NCI-H2171 treated with DMSO at 0.1 percent for 48 hours (cell line): ENCODE measurements around the gene MT1X.
A peak's percentile ranks its signal among the peaks of the same experiment; 100 is the strongest.

ENCODE experiments used
- DNase-seq: peaks from one replicate; lab custom pipeline; 2025; lab: John Stamatoyannopoulos, UW

MT1X gene

DNA sequence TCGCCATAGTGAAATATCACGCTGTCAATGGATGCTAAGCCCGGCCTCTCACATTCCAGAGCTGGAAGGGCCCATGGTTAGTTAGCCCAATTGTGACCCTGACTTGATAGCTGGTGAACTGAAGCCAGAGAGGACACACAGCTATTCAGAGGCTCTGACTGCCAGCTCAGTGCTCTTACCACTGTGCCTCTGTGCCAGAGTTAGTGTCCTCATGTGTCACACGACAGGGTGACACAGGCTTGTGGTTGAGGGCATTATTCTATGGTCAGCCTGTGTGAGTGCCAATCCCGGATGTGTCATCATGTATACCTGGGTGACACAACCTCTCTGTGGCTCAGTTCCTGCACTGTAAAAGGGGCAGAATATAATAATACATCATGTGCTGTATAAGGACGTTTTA is 2.5 kb upstream of the MT1X start:
- no peak for DNase-seq

- DNase-seq: no peak
These were observed 580 bp downstream of the MT1X start for GRCh38 chr16:56682703-56683397.

- peak; percentile 19 for DNase-seq
These were observed 1.3 kb downstream of the MT1X start for GRCh38 chr16:56683424-56684172.

DNA sequence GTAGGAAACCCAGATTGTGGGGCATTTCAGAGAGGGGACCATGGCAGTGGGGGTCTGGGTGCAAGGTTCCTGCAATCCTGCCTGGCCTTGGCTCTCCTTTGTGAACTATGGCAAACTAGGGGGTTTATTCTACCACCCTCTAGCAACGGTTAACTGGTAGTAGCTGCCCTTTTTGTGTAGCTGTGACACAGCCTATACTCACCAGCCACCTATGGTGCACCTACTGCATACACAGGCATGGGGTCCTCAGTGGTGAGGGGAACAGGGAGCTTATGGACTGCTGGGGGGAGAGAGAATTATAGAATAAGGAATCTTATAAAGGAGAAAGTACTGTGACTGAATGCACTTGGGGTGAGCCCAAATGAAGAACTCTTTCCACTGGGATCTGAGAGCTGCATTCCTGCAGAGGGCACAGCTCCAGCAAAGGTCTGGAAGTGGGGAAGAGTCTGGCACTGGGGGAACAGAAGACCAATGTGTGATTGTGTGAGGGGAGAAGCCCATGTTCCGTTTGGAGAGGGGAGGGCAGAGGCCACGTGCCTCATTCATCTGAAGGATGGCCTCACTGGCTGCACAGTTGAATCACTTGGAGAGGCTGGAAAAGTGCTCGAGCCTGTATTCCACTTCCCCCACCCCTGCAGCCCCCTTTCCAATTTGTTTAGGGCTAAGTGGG is 2.1 kb downstream of the MT1X start:
- no peak for DNase-seq

DNA sequence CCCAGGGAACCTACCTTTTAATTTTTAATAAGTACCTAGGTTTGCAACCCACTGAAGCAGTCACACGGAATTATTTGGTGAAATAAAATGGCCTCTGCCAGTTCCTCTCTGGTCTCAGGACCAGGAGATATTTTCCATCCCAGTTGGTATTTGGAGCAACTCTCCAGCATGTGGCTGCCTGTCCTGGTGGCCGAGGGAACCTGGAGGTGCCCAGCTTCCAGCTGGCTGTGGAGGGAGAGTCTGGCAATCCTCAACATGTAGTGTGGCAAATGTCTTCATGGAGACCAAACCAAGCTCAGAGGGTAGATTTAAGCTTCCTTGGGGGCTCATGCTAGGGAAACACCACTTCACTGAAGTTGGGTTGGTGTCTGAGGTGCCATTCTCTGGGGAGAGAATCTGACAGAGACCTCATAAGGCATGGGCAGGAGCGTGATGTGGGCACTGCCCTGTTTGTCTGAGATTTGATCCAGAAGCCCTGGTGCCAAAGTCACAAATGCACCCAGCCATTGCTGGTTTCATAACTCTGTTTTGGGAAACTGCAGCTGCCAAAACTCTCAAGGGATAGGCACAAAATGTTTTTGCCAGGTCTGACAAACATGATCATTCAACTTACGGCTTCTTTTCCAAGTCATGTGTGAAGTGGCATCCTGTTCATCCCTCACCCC is 2.8 kb downstream of the MT1X start:
- DNase-seq: no peak

- no peak for DNase-seq
These were observed 4.5 kb downstream of the MT1X start for GRCh38 chr16:56686758-56687157.

DNA sequence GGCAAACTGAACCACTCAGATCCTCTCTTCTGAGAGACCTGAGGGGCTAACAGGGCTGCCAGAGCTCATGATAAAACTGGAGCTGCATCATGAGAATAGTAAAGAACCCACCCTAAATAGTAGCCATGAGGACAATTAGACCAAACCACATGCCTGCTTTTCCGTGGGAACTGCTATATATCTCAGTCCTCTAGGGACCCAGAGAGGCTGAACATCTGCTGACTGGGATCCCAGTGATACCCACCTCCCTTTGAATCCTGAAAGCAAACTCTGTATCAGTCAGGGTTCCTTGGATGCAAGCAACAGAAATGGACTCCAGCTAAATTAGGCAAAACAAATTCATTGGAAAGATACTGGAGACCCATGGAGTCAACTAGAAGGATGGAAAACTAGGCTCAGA is 6.5 kb downstream of the MT1X start:
- peak; percentile 38 for DNase-seq

DNA sequence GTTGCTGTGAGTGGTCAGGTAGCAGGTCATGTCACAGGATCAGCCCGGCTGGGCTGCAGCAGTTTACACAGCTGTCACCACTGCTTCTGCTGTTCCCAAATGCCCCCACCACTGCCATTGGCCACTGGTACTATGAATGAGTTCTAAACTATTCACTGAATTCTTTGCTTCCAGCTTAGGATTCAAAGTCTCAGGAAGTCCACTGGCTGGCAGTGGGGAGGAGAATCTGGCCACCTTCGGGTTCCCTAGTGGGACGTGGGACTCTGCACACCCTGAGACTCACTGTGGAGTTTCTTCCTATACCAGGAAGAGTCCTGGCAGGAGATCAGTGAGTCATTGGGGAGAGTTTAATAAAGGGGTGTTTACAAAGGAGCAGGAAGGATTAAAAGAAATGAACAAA is 6.9 kb downstream of the MT1X start:
- DNase-seq: no peak

DNA sequence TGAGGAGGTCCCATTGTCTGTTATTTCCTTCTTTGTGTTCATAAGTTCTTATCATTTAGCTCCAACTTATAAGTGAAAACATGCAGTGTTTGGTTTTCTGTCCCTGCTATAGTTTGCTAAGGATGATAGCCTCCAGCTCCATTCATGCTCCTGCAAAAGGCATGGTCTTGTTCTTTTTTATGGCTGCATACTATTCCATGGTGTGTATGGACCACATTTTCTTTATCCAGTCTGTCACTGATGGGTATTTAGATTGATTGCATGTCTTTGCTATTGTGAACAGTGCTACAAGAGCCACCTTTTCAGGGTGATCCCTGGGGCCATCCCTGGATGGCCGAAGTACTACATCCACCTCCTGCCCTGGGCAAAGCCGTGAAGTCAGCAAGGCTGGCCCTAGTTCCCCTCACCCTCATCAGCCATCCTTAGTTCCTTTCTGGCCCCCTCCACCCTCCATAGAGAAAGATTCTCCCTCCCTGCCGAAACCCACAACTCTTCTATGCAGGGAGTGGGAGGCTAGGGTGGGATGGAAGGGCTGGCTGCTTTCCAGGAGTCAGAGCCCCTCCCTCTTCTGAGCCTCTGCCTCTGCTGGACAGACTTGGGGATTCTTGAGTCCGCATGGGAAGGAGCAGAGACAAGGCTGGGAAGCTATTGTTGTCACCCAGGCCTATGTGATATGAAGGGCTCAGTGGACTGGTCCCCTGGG is 8.3 kb downstream of the MT1X start:
- no peak for DNase-seq

- DNase-seq: no peak
These were observed 9.6 kb downstream of the MT1X start for GRCh38 chr16:56691885-56692284.

- DNase-seq: no peak
These were observed 13.0 kb downstream of the MT1X start for GRCh38 chr16:56695246-56695645.

- DNase-seq: no peak
These were observed 15.3 kb downstream of the MT1X start for GRCh38 chr16:56697456-56698155.

DNA sequence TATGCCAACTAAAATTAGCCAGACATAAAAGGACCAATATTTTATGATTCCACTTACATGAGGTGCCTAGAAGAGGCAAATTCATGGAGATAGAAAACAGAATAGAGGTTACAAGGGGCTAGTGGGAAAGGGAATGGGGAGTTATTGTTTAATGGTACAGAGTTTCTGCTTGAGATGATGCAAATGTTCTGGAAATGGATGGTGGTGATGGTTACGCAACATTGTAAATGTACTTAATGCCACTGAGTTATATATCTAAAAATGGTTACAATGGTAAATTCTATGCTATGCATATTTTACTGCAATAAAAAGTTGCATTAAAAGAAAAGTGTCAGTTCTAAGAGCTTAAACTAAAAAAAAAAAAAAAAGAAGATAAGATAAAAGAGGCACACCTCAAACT is 17.9 kb downstream of the MT1X start:
- no peak for DNase-seq

- DNase-seq: no peak
These were observed 18.4 kb downstream of the MT1X start for GRCh38 chr16:56700631-56701030.

DNA sequence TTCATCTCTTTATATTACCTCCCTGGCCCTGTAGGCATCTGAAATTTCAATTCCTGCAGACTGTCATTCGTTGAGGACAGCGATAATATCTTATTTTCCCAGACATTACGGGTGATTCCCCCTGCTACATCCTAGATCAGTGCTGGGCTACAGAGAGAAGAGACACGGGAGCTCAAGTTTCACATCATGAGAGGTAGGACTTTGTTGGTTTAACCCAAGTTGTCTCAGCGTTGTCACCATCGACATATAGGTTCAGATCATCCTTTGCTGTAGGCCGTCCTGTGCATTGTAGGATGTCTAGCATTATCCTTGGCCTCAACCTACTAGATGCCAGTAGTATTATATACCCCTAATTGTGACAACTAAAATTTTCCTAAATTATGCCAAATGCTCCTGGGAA is 19.3 kb downstream of the MT1X start:
- DNase-seq: no peak

GRCh38 chr16:56702836-56703235 is 20.6 kb downstream of the MT1X start:
- DNase-seq: no peak

DNA sequence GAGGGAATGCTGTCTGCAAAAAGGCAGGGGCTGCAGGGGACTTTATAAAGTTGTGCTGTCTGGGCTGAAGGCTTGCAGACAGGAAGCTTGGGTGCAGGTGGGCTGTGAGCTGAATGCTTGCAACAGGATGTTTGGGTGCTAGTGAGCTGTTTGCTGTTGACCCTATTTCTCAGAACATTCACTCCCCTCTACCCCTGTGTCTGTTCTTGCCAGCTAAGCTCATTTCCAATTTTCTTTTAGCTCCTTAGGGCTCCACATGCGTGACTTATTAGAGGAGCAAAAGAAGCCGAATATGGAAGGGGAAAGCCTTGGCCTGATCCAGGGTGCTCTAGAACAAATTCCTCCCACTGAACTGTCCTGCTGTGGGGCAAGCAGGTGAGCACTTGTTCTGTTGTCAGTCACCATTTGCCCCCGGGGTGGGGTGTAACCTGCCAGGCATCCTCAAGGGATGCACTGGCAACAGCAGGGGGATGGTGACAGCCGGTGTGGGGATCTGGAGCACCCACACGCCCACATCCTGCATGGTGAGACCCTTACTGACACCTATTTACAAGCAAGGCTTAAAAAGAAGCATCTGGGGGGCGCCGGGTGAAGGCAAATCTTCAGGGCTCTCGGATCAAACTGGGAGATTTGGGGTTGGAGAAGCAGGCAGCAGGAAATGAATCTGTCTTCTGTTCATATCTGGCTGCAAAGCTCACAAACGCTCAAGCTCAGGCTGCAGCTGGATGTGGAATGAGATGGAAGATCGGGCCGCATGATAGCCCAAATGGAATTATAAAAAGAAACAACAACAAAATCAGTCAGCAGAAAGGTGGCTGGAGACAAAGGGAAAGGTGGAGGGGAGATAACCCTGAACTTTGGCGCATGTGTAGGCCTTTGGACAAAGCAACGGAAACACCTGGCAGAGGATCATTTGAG is 26.5 kb downstream of the MT1X start:
- peak; percentile 36 for DNase-seq

DNA sequence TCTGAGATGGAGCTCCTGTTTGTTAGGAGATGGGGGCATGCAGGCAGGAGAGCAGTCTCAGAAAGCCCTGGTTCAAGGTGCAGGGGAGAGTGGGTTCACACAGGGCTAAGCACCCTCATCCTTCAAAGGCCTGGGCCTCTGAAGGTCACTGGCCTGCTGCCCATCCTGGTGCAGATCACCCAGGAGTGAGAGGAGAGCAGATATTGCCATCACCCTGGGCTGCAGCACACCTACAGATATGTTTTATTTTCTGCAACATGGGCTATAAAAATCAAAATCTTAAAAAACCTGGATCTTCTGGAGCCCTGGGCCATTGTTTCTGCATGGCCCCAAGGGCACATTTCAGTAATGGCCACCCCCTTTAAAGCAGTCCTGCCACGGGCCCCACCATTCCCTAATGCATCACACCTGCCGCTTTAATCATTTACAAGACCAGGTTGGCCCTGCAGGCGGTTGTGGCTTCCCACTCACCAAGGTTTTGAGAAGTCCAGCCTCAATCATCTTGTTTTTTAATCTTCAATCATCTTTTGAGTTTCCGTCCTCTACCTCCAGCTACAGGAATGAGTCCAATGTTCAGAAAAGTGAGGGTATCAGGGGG is 27.3 kb downstream of the MT1X start:
- no peak for DNase-seq

- no peak for DNase-seq
These were observed 28.0 kb downstream of the MT1X start for GRCh38 chr16:56710181-56710737.

- no peak for DNase-seq
These were observed 29.6 kb downstream of the MT1X start for GRCh38 chr16:56711862-56712261.
